Naive B cell (primary cell): ENCODE measurements around the gene NEK1. TPM values are rescaled to one million over a fixed set of nuclear protein-coding genes. Genes with fewer than 3 reads are reported as not detected.

Experiments
- ATAC-seq, 2 donors: fragments of 150-1000 bp; cut with Tn5 transposase; 2 replicates each; pipeline ENCODE4 v1.10.0; 2021; ENCODE audit warnings: low read depth in 2 of 2, mild to moderate bottlenecking in 2 of 2, moderate library complexity in 2 of 2
- DNase-seq: peaks from one replicate; pipeline ENCODE4 v3.0.0; 2022
- H3K27ac Mint-ChIP-seq, 6 donors: one replicate each; pipeline ENCODE4 v1.8.0; 2020 to 2022; ENCODE audit warnings: mild to moderate bottlenecking in 6 of 6, mixed read lengths in 6 of 6, moderate library complexity in 5 of 6, inconsistent platforms in 2 of 6
- H3K27me3 Mint-ChIP-seq, 3 donors: one replicate each; pipeline ENCODE4 v1.8.0; 2021 to 2022; ENCODE audit warnings: mixed read lengths in 3 of 3, mild to moderate bottlenecking in 1 of 3
- H3K36me3 Mint-ChIP-seq, 2 donors: one replicate each; pipeline ENCODE4 v1.8.0; 2020 to 2022; ENCODE audit warnings: mixed read lengths in 2 of 2, inconsistent platforms in 1 of 2, mild to moderate bottlenecking in 1 of 2
- H3K4me1 Mint-ChIP-seq, 3 donors: one replicate each; pipeline ENCODE4 v1.8.0; 2020 to 2022; ENCODE audit warnings: mixed read lengths in 3 of 3, inconsistent platforms in 1 of 3, mild to moderate bottlenecking in 1 of 3, moderate library complexity in 1 of 3
- H3K4me3 Mint-ChIP-seq, 8 donors: one replicate each; pipeline ENCODE4 v1.8.0; 2020 to 2022; ENCODE audit warnings: mild to moderate bottlenecking in 8 of 8, mixed read lengths in 8 of 8, moderate library complexity in 8 of 8, inconsistent platforms in 2 of 8
- H3K9me3 Mint-ChIP-seq, 7 donors: one replicate each; pipeline ENCODE4 v1.8.0; 2020 to 2022; ENCODE audit warnings: mixed read lengths in 7 of 7, mild to moderate bottlenecking in 5 of 7, inconsistent platforms in 2 of 7, moderate library complexity in 1 of 7
- polyA plus RNA-seq, 6 donors: library from polyadenylated mRNA; unstranded; fragments of 300-500 nt; fragmentation: Illumina TruSeq; gene quantifications; one replicate each; pipeline ENCODE4 v1.2.3, GENCODE V29; 2021; ENCODE audit warnings: low read depth in 6 of 6

NEK1 gene
- 10 to 100 TPM in 5 of 6 donors, 1 to 10 TPM in 1; 10.0 to 15.4 (median 13.0) TPM for polyA plus RNA-seq

GRCh38 chr4:169611991-169612870 is at the start of gene NEK1:
NEK1 (minus strand) TSS chr4:169612583; CDS start chr4:169602630, 9,953 bp downstream.
- Mint-ChIP-seq H3K27ac (peak within 1 kb of the TSS; percentile 99 to 100 (median 100)), H3K4me3 (peak within 1 kb of the TSS; percentile 93 to 100 (median 96)), H3K9me3 (no peaks in the 10 kb centered on the region), H3K36me3 (no peaks in the 10 kb centered on the region), H3K4me1 (peaks cover 14 to 29% (median 15%) of the 10 kb centered on the region in 3 donors), H3K27me3 (no peaks in the 10 kb centered on the region)
- DNase-seq (peak; percentile 89), ATAC-seq (peak; percentile 82 to 84)

- Mint-ChIP-seq H3K27ac (peak overlapping the region in 2 of 6 donors; percentile 27 to 96), H3K36me3 (peaks cover 5 to 6% of the 10 kb centered on the region in 2 donors), H3K4me1 (peaks cover 0 to 15% (median 11%) of the 10 kb centered on the region in 3 donors), H3K9me3 (peaks cover 0 to 7% (median 0%) of the 10 kb centered on the region in 7 donors), H3K27me3 (no peaks in the 10 kb centered on the region), H3K4me3 (peak overlapping the region in 2 of 8 donors; percentile 25 to 29)
- no peak for ATAC-seq
- no peak for DNase-seq
Observed at GRCh38 chr4:169661761-169662160, 49.4 kb upstream of the NEK1 start.

- ATAC-seq = no peak
- Mint-ChIP-seq H3K36me3 (peaks cover under 1% of the 10 kb centered on the region in 2 donors), H3K9me3 (no peaks in the 10 kb centered on the region), H3K4me1 (peaks cover 3 to 15% (median 11%) of the 10 kb centered on the region in 3 donors), H3K27ac (peak overlapping the region in 4 of 6 donors; percentile 62 to 99 (median 98)), H3K27me3 (no peaks in the 10 kb centered on the region), H3K4me3 (peak overlapping the region in 4 of 8 donors; percentile 56 to 88 (median 80))
- DNase-seq = no peak
Observed at GRCh38 chr4:169660929-169661328, 48.5 kb upstream of the NEK1 start.

- DNase-seq (peak; percentile 80), ATAC-seq (peak; percentile 91 to 92)
- peak overlapping the region; percentile 91 to 99 (median 96) for H3K27ac Mint-ChIP-seq
- peak overlapping the region; percentile 76 to 92 (median 88) for H3K4me3 Mint-ChIP-seq
- no peaks in the 10 kb centered on the region for H3K27me3 Mint-ChIP-seq
- no peaks in the 10 kb centered on the region for H3K36me3 Mint-ChIP-seq
- H3K4me1 Mint-ChIP-seq = peaks cover 3 to 11% (median 9%) of the 10 kb centered on the region in 3 donors
- no peaks in the 10 kb centered on the region for H3K9me3 Mint-ChIP-seq
Observed at GRCh38 chr4:169659716-169660670, 47.6 kb upstream of the NEK1 start.

GRCh38 chr4:169658975-169659715 is 46.8 kb upstream of the NEK1 start:
- peaks cover 5 to 14% (median 11%) of the 10 kb centered on the region in 3 donors for H3K4me1 Mint-ChIP-seq
- no peaks in the 10 kb centered on the region for H3K27me3 Mint-ChIP-seq
- no peak for DNase-seq
- no peak for ATAC-seq
- H3K27ac Mint-ChIP-seq = peak overlapping the region in 5 of 6 donors; percentile 69 to 99 (median 95)
- peaks cover 0 to 4% of the 10 kb centered on the region in 2 donors for H3K36me3 Mint-ChIP-seq
- H3K9me3 Mint-ChIP-seq = no peaks in the 10 kb centered on the region
- no peak overlapping the region for H3K4me3 Mint-ChIP-seq

- DNase-seq = no peak
- no peak for ATAC-seq
- H3K4me3 Mint-ChIP-seq = no peak overlapping the region
- H3K9me3 Mint-ChIP-seq = no peaks in the 10 kb centered on the region
- peak overlapping the region in 3 of 6 donors; percentile 33 to 96 (median 61) for H3K27ac Mint-ChIP-seq
- H3K27me3 Mint-ChIP-seq = no peaks in the 10 kb centered on the region
- H3K4me1 Mint-ChIP-seq = peaks cover 8 to 13% (median 13%) of the 10 kb centered on the region in 3 donors
- peaks cover 0 to 8% of the 10 kb centered on the region in 2 donors for H3K36me3 Mint-ChIP-seq
Observed at GRCh38 chr4:169658196-169658595, 45.8 kb upstream of the NEK1 start.

- DNase-seq = no peak
- Mint-ChIP-seq H3K4me1 (peaks cover 8 to 13% (median 13%) of the 10 kb centered on the region in 3 donors), H3K36me3 (peaks cover 0 to 8% of the 10 kb centered on the region in 2 donors), H3K27ac (peak overlapping the region in 4 of 6 donors; percentile 30 to 64 (median 45)), H3K27me3 (no peaks in the 10 kb centered on the region), H3K9me3 (no peaks in the 10 kb centered on the region), H3K4me3 (no peak overlapping the region)
- ATAC-seq = no peak
Observed at GRCh38 chr4:169657470-169658107, 45.2 kb upstream of the NEK1 start.

GRCh38 chr4:169655401-169655800 is 43.0 kb upstream of the NEK1 start:
- ATAC-seq (no peak), DNase-seq (no peak)
- Mint-ChIP-seq H3K27ac (no peak overlapping the region), H3K36me3 (peaks cover 0 to 8% of the 10 kb centered on the region in 2 donors), H3K4me1 (peaks cover 8 to 18% (median 10%) of the 10 kb centered on the region in 3 donors), H3K4me3 (no peak overlapping the region), H3K27me3 (no peaks in the 10 kb centered on the region), H3K9me3 (no peaks in the 10 kb centered on the region)

- Mint-ChIP-seq H3K4me3 (no peak overlapping the region), H3K4me1 (peaks cover 6 to 12% (median 12%) of the 10 kb centered on the region in 3 donors), H3K27me3 (no peaks in the 10 kb centered on the region), H3K36me3 (peaks cover 0 to 8% of the 10 kb centered on the region in 2 donors), H3K9me3 (no peaks in the 10 kb centered on the region), H3K27ac (peak overlapping the region in 1 of 6 donors; percentile 8)
- ATAC-seq = no peak
- no peak for DNase-seq
Observed at GRCh38 chr4:169652535-169652934, 40.2 kb upstream of the NEK1 start.

GRCh38 chr4:169650227-169650936 is 38.0 kb upstream of the NEK1 start:
- Mint-ChIP-seq H3K36me3 (peaks cover 0 to 8% of the 10 kb centered on the region in 2 donors), H3K9me3 (no peaks in the 10 kb centered on the region), H3K27ac (peak overlapping the region in 1 of 6 donors; percentile 59), H3K4me3 (no peak overlapping the region), H3K27me3 (no peaks in the 10 kb centered on the region), H3K4me1 (peaks cover 6 to 12% (median 9%) of the 10 kb centered on the region in 3 donors)
- no peak for ATAC-seq
- no peak for DNase-seq

GRCh38 chr4:169649545-169650226 is 37.3 kb upstream of the NEK1 start:
- Mint-ChIP-seq H3K27ac (peak overlapping the region in 2 of 6 donors; percentile 0 to 59), H3K36me3 (peaks cover 0 to 8% of the 10 kb centered on the region in 2 donors)

More at GRCh38 chr4:169649545-169650226, 37.3 kb upstream of the NEK1 start:
- no peaks in the 10 kb centered on the region for H3K9me3 Mint-ChIP-seq
- ATAC-seq (no peak), DNase-seq (no peak)
- H3K4me3 Mint-ChIP-seq = no peak overlapping the region
- H3K27me3 Mint-ChIP-seq = no peaks in the 10 kb centered on the region
- H3K4me1 Mint-ChIP-seq = peaks cover 6 to 12% (median 9%) of the 10 kb centered on the region in 3 donors
